Measurements from ENCODE around the gene ZNF136.

Gene ZNF136

GRCh38 chr19:12162882-12163806 lies at the start of gene ZNF136:
ZNF136 (plus strand) TSS chr19:12163096; CDS start chr19:12163204, 108 bp downstream.
- peak; percentile 86 for DNase-seq (ENCODE audit: low read depth, low spot score)

- no peak for DNase-seq (ENCODE audit: low read depth, low spot score)
Observed at GRCh38 chr19:12113121-12113520, 49.8 kb upstream of the ZNF136 start.

GRCh38 chr19:12117201-12117970 lies 45.5 kb upstream of the ZNF136 start:
- no peak for DNase-seq (ENCODE audit: low read depth, low spot score)

GRCh38 chr19:12126707-12127106 lies 36.2 kb upstream of the ZNF136 start:
- no peak for DNase-seq (ENCODE audit: low read depth, low spot score)

- DNase-seq (ENCODE audit: low read depth, low spot score) = no peak
Observed at GRCh38 chr19:12133069-12133468, 29.8 kb upstream of the ZNF136 start.

GRCh38 chr19:12137221-12137940 lies 25.5 kb upstream of the ZNF136 start:
- no peak for DNase-seq (ENCODE audit: low read depth, low spot score)

- DNase-seq (ENCODE audit: low read depth, low spot score) = no peak
Observed at GRCh38 chr19:12139269-12139668, 23.6 kb upstream of the ZNF136 start.

- DNase-seq (ENCODE audit: low read depth, low spot score) = peak; percentile 71
Observed at GRCh38 chr19:12139885-12140544, 22.9 kb upstream of the ZNF136 start, which contains the start of gene ZNF20. ZNF20 (minus strand) TSS chr19:12140350; CDS start chr19:12140182, 168 bp downstream.

- DNase-seq (ENCODE audit: low read depth, low spot score) = peak; percentile 70
Observed at GRCh38 chr19:12140545-12141404, 22.1 kb upstream of the ZNF136 start.

- no peak for DNase-seq (ENCODE audit: low read depth, low spot score)
Observed at GRCh38 chr19:12141405-12141736, 21.5 kb upstream of the ZNF136 start.

GRCh38 chr19:12145348-12145747 lies 17.5 kb upstream of the ZNF136 start:
- DNase-seq (ENCODE audit: low read depth, low spot score) = no peak

- no peak for DNase-seq (ENCODE audit: low read depth, low spot score)
Observed at GRCh38 chr19:12155324-12155860, 7.5 kb upstream of the ZNF136 start.

- DNase-seq (ENCODE audit: low read depth, low spot score) = no peak
Observed at GRCh38 chr19:12156223-12157058, 6.5 kb upstream of the ZNF136 start, which contains the start of gene ZNF625. ZNF625 (minus strand) TSS chr19:12156734; CDS start chr19:12156558, 176 bp downstream.

GRCh38 chr19:12159773-12160414 lies 3.0 kb upstream of the ZNF136 start:
- DNase-seq (ENCODE audit: low read depth, low spot score) = no peak

- no peak for DNase-seq (ENCODE audit: low read depth, low spot score)
Observed at GRCh38 chr19:12162513-12162881, 399 bp upstream of the ZNF136 start.

- no peak for DNase-seq (ENCODE audit: low read depth, low spot score)
Observed at GRCh38 chr19:12163826-12164225, 930 bp downstream of the ZNF136 start.

- DNase-seq (ENCODE audit: low read depth, low spot score) = no peak
Observed at GRCh38 chr19:12166626-12167025, 3.7 kb downstream of the ZNF136 start.

GRCh38 chr19:12180377-12180776 lies 17.5 kb downstream of the ZNF136 start:
- DNase-seq (ENCODE audit: low read depth, low spot score) = no peak

- DNase-seq (ENCODE audit: low read depth, low spot score) = no peak
Observed at GRCh38 chr19:12187625-12188024, 24.7 kb downstream of the ZNF136 start.

All from activated CD4-positive, CD25-positive, alpha-beta regulatory T cell treated with anti-CD3 and anti-CD28 coated beads, Interleukin-2, amount 50 U/mL, for 16 hours (primary cell).